HepG2 (cell line): Measurements from ENCODE around the gene COL27A1. TPM values are rescaled to one million over a fixed set of nuclear protein-coding genes. Genes with fewer than 3 reads are reported as not detected.
A peak's percentile ranks its signal among the peaks of the same experiment; 100 is the strongest.

ENCODE experiments used
- DZIP1 ChIP-seq: sonication (generic); formaldehyde crosslinking; IDR thresholded peaks from 2 replicates; pipeline ENCODE4 v1.5.0; 2020; ENCODE audit warnings: mild to moderate bottlenecking, missing genetic modification reagents
- ETV5 ChIP-seq: IDR thresholded peaks from 2 replicates; pipeline ENCODE4 v1.6.1; 2018; ENCODE audit warnings: missing biosample characterization, missing genetic modification reagents, inconsistent platforms, borderline replicate concordance
- KDM5A ChIP-seq: fragments of 200-600 bp; sonication (generic); IDR thresholded peaks from 2 replicates; pipeline ENCODE4 v1.7.0; 2018; ENCODE audit warnings: antibody characterized with exemption, mild to moderate bottlenecking, low read length, borderline replicate concordance
- MAFG ChIP-seq: sonication (generic); formaldehyde crosslinking; IDR thresholded peaks from 2 replicates; pipeline ENCODE4 v1.5.1; 2020; ENCODE audit warnings: mild to moderate bottlenecking, missing genetic modification reagents
- NFYC ChIP-seq: IDR thresholded peaks from 2 replicates; pipeline ENCODE4 v1.6.1; 2016; ENCODE audit warnings: missing genetic modification reagents, missing compliant biosample characterization
- POGZ ChIP-seq: sonication (generic); formaldehyde crosslinking; IDR thresholded peaks from 2 replicates; pipeline ENCODE4 v1.4.0; 2020; ENCODE audit warnings: mild to moderate bottlenecking, missing genetic modification reagents
- POLR2AphosphoS2 ChIP-seq: IDR thresholded peaks from 2 replicates; pipeline ENCODE4 v1.6.1; 2011; ENCODE audit warnings: low read depth, low read length, improper control_type of control experiment
- RFX3 ChIP-seq: IDR thresholded peaks from 2 replicates; pipeline ENCODE4 v1.6.1; 2016; ENCODE audit warnings: missing biosample characterization, missing genetic modification reagents
- SETDB1 ChIP-seq: sonication (generic); formaldehyde crosslinking; IDR thresholded peaks from 2 replicates; pipeline ENCODE4 v1.5.1; 2020; ENCODE audit warnings: missing genetic modification reagents, mild to moderate bottlenecking, borderline replicate concordance
- SOX5 ChIP-seq: IDR thresholded peaks from 2 replicates; pipeline ENCODE4 v1.6.1; 2016; ENCODE audit warnings: borderline replicate concordance
- ZBTB21 ChIP-seq: sonication (generic); formaldehyde crosslinking; IDR thresholded peaks from 2 replicates; pipeline ENCODE4 v1.4.0; 2020; ENCODE audit warnings: missing genetic modification reagents
- ZNF3 ChIP-seq: IDR thresholded peaks from 2 replicates; pipeline ENCODE4 v1.7.0; 2017; ENCODE audit warnings: inconsistent platforms
- ZNF367 ChIP-seq: sonication (generic); formaldehyde crosslinking; IDR thresholded peaks from 2 replicates; pipeline ENCODE4 v1.4.0; 2020; ENCODE audit warnings: missing genetic modification reagents, borderline replicate concordance
- ZNF550 ChIP-seq: sonication (generic); formaldehyde crosslinking; IDR thresholded peaks from 2 replicates; pipeline ENCODE4 v1.4.0; 2020; ENCODE audit warnings: mild to moderate bottlenecking, missing genetic modification reagents, borderline replicate concordance
- ZNF558 ChIP-seq: sonication (generic); formaldehyde crosslinking; IDR thresholded peaks from 2 replicates; pipeline ENCODE4 v1.9.0; 2022; ENCODE audit warnings: mild to moderate bottlenecking, missing genetic modification reagents, borderline replicate concordance
- ZNF850 ChIP-seq: sonication (generic); formaldehyde crosslinking; conservative IDR thresholded peaks from 2 replicates; pipeline ENCODE4 v1.9.0; 2021; ENCODE audit warnings: mild to moderate bottlenecking, missing genetic modification reagents
- polyA plus RNA-seq, 8 experiments: library from polyadenylated mRNA; depleted of rRNA in 3 of 8; stranded (reverse) in 7 of 8; unstranded in 1 of 8; fragments of >200 nt; fragmentation: Illumina TruSeq in 4 of 8; extraction: Trizol in 4 of 8; gene quantifications; 2 replicates each; pipeline versions ENCODE4 v1.2.1 to v1.2.3, GENCODE V29; 2011 to 2016; ENCODE audit warnings: low read depth in 4 of 8, missing spikeins in 1 of 8, mixed read lengths in 1 of 8; ENCODE audit not compliant: insufficient read depth in 1 of 8
- total RNA-seq, 5 experiments: library from RNA; depleted of rRNA; stranded (reverse); fragments of >200 nt; fragmentation: Illumina TruSeq; extraction: Trizol; gene quantifications; 2 replicates each; pipeline ENCODE4 v1.2.3, GENCODE V29; 2016; ENCODE audit warnings: low read depth in 1 of 5
- TF ChIP-seq, protein P1 (sequence below): sonication (generic); formaldehyde crosslinking; IDR thresholded peaks from 2 replicates; pipeline ENCODE4 v1.4.0; 2020; ENCODE audit warnings: missing genetic modification reagents, borderline replicate concordance
- TF ChIP-seq, protein P2 (sequence below): sonication (generic); formaldehyde crosslinking; IDR thresholded peaks from 2 replicates; pipeline ENCODE4 v1.4.0; 2020; ENCODE audit warnings: missing genetic modification reagents
- TF ChIP-seq, protein P3 (sequence below): sonication (generic); formaldehyde crosslinking; IDR thresholded peaks from 2 replicates; pipeline ENCODE4 v1.4.0; 2020; ENCODE audit warnings: missing genetic modification reagents

COL27A1 gene
- total and polyA plus RNA-seq, 2 of the 13 experiments (the other 11 are each of a cell fraction or from before 2014, with no cell fraction given) = 71.3 to 89.1 TPM

- TF ChIP-seq ETV5 = no peak
- TF ChIP-seq POGZ = 0 out of 2 replicates have a peak, but pooled peaks have one; percentile 38
- TF ChIP-seq ZBTB21 (CRISPR knock-in tag) = no peak
- TF ChIP-seq SOX5 (CRISPR knock-in tag) = peak; percentile 63; the same call in 1 of the 2 replicates
- TF ChIP-seq MAFG (CRISPR knock-in tag) = no peak
- TF ChIP-seq SETDB1 (CRISPR knock-in tag) = no peak
- TF ChIP-seq, protein P1, sequence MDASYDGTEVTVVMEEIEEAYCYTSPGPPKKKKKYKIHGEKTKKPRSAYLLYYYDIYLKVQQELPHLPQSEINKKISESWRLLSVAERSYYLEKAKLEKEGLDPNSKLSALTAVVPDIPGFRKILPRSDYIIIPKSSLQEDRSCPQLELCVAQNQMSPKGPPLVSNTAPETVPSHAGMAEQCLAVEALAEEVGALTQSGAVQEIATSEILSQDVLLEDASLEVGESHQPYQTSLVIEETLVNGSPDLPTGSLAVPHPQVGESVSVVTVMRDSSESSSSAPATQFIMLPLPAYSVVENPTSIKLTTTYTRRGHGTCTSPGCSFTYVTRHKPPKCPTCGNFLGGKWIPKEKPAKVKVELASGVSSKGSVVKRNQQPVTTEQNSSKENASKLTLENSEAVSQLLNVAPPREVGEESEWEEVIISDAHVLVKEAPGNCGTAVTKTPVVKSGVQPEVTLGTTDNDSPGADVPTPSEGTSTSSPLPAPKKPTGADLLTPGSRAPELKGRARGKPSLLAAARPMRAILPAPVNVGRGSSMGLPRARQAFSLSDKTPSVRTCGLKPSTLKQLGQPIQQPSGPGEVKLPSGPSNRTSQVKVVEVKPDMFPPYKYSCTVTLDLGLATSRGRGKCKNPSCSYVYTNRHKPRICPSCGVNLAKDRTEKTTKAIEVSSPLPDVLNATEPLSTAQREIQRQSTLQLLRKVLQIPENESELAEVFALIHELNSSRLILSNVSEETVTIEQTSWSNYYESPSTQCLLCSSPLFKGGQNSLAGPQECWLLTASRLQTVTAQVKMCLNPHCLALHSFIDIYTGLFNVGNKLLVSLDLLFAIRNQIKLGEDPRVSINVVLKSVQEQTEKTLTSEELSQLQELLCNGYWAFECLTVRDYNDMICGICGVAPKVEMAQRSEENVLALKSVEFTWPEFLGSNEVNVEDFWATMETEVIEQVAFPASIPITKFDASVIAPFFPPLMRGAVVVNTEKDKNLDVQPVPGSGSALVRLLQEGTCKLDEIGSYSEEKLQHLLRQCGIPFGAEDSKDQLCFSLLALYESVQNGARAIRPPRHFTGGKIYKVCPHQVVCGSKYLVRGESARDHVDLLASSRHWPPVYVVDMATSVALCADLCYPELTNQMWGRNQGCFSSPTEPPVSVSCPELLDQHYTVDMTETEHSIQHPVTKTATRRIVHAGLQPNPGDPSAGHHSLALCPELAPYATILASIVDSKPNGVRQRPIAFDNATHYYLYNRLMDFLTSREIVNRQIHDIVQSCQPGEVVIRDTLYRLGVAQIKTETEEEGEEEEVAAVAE = peak; percentile 97
- TF ChIP-seq, protein P2, sequence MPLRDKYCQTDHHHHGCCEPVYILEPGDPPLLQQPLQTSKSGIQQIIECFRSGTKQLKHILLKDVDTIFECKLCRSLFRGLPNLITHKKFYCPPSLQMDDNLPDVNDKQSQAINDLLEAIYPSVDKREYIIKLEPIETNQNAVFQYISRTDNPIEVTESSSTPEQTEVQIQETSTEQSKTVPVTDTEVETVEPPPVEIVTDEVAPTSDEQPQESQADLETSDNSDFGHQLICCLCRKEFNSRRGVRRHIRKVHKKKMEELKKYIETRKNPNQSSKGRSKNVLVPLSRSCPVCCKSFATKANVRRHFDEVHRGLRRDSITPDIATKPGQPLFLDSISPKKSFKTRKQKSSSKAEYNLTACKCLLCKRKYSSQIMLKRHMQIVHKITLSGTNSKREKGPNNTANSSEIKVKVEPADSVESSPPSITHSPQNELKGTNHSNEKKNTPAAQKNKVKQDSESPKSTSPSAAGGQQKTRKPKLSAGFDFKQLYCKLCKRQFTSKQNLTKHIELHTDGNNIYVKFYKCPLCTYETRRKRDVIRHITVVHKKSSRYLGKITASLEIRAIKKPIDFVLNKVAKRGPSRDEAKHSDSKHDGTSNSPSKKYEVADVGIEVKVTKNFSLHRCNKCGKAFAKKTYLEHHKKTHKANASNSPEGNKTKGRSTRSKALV (CRISPR knock-in tag) = no peak
- peak; percentile 72; the same call in 1 of the 2 replicates for TF ChIP-seq POLR2AphosphoS2
- TF ChIP-seq ZNF550 (CRISPR knock-in tag) = no peak
- TF ChIP-seq RFX3 (CRISPR knock-in tag) = no peak
- no peak for TF ChIP-seq ZNF367 (CRISPR knock-in tag)
- TF ChIP-seq, protein P3, sequence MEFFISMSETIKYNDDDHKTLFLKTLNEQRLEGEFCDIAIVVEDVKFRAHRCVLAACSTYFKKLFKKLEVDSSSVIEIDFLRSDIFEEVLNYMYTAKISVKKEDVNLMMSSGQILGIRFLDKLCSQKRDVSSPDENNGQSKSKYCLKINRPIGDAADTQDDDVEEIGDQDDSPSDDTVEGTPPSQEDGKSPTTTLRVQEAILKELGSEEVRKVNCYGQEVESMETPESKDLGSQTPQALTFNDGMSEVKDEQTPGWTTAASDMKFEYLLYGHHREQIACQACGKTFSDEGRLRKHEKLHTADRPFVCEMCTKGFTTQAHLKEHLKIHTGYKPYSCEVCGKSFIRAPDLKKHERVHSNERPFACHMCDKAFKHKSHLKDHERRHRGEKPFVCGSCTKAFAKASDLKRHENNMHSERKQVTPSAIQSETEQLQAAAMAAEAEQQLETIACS (CRISPR knock-in tag) = no peak
- TF ChIP-seq ZNF3 (CRISPR knock-in tag) = peak; percentile 6; the same call in 1 of the 2 replicates
- peak; percentile 59 for TF ChIP-seq NFYC (CRISPR knock-in tag)
- TF ChIP-seq KDM5A = no peak
- TF ChIP-seq ZNF850 (CRISPR knock-in tag) = no peak
- TF ChIP-seq DZIP1 (CRISPR knock-in tag) = 0 out of 2 replicates have a peak, but pooled peaks have one; percentile 70
- TF ChIP-seq ZNF558 (CRISPR knock-in tag) = peak; percentile 62; the same call in 1 of the 2 replicates
Measured at GRCh38 chr9:114174876-114175771, 19.8 kb downstream of the COL27A1 start (continued).
